Testis (tissue), 3 donors: ENCODE data around the gene GPATCH11. TPM values are rescaled to one million over a fixed set of nuclear protein-coding genes. Genes with fewer than 3 reads are reported as not detected.

ENCODE experiments used
- DNase-seq: peaks from one replicate; pipeline ENCODE4 v3.0.0-alpha.2; 2019
- H3K27ac ChIP-seq, 2 donors: fragments of 200-600 bp; sonication (generic); one replicate each; pipeline ENCODE4 v1.5.1; 2019
- H3K27me3 ChIP-seq: fragments of 200-600 bp; sonication (generic); one replicate; pipeline ENCODE4 v1.5.1; 2019
- H3K36me3 ChIP-seq: fragments of 200-600 bp; sonication (generic); one replicate; pipeline ENCODE4 v1.5.1; 2017; ENCODE audit warnings: low read depth; ENCODE audit errors: missing control alignments
- H3K4me1 ChIP-seq: fragments of 200-600 bp; sonication (generic); one replicate; pipeline ENCODE4 v1.5.1; 2019
- H3K4me3 ChIP-seq, 2 donors: fragments of 200-600 bp; sonication (generic); one replicate each; pipeline ENCODE4 v1.5.1; 2017 to 2019
- H3K9me3 ChIP-seq: fragments of 200-600 bp; sonication (generic); one replicate; pipeline ENCODE4 v1.5.1; 2017
- POLR2A ChIP-seq: fragments of 450-650 bp; IDR thresholded peaks from one replicate; pipeline ENCODE4 v1.6.1; 2017; ENCODE audit warnings: antibody characterized with exemption, mild to moderate bottlenecking, moderate library complexity
- WGBS, 2 donors: methylation state at CpG; one replicate each; pipeline ENCODE4 v1.1.5; 2018; 5-methylcytosine and 5-hydroxymethylcytosine counted together
- intact Hi-C: fragments of 100-400 bp; cut with DNase I; formaldehyde crosslinking; loops from one replicate; pipeline ENCODE4 v1.15.1; 2023; ENCODE audit warnings: low total_unique reads
- polyA plus RNA-seq: library from polyadenylated mRNA; stranded (reverse); fragments of 350-450 nt; fragmentation: Illumina TruSeq; extraction: RNeasy Lipid Tissue Mini Kit (QIAGEN cat#74804); gene quantifications from one replicate; pipeline ENCODE4 v1.2.3, GENCODE V29; 2014; ENCODE audit warnings: low read depth, low replicate concordance; ENCODE audit not compliant: insufficient read depth
- total RNA-seq, 2 donors: library from RNA; depleted of rRNA; stranded (reverse); fragments of >200 nt; gene quantifications; one replicate each; pipeline ENCODE4 v1.2.3, GENCODE V29; 2016
- TF ChIP-seq, protein P1 (sequence below), 3 experiments: fragments of 450-650 bp in 2 of 3; fragments of 200-600 bp in 1 of 3; sonication (generic) in 1 of 3; IDR thresholded peaks; one replicate each; pipeline ENCODE4 v1.5.1; 2016 to 2019; ENCODE audit warnings: antibody characterized with exemption in 3 of 3, mild to moderate bottlenecking in 2 of 3, moderate library complexity in 1 of 3

Gene GPATCH11
- total and polyA plus RNA-seq, 3 donors from 2014 or later = 13.5 to 21.6 (median 16.6) TPM

DNA sequence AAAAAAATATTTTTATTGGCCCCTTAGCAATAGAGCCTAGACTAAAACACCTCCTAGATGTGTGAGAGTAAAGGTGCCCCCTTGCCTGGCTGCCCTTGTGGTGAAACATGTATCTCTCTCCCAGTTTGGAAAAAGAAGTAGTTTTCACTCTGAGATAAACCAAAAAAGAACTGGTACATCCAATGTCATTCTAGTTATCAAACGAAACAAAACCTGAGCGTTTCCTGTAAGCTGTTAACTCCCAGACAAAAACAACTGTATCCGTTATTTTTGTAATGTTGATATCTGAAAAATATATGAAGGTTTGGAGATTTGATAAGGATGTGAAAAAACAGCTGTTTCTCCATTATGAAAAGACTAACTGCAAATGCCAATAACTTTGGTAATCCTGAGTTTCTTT is 24.5 kb upstream of the GPATCH11 start:
- no peak for DNase-seq
- Histone ChIP-seq H3K4me3 (no peak overlapping the region), H3K27me3 (no peaks in the 10 kb centered on the region), H3K4me1 (no peaks in the 10 kb centered on the region), H3K9me3 (no peaks in the 10 kb centered on the region), H3K27ac (no peak overlapping the region), H3K36me3 (no peaks in the 10 kb centered on the region)
- intact Hi-C loops = no loop called here
- TF ChIP-seq POLR2A = no peak
- TF ChIP-seq, protein P1, sequence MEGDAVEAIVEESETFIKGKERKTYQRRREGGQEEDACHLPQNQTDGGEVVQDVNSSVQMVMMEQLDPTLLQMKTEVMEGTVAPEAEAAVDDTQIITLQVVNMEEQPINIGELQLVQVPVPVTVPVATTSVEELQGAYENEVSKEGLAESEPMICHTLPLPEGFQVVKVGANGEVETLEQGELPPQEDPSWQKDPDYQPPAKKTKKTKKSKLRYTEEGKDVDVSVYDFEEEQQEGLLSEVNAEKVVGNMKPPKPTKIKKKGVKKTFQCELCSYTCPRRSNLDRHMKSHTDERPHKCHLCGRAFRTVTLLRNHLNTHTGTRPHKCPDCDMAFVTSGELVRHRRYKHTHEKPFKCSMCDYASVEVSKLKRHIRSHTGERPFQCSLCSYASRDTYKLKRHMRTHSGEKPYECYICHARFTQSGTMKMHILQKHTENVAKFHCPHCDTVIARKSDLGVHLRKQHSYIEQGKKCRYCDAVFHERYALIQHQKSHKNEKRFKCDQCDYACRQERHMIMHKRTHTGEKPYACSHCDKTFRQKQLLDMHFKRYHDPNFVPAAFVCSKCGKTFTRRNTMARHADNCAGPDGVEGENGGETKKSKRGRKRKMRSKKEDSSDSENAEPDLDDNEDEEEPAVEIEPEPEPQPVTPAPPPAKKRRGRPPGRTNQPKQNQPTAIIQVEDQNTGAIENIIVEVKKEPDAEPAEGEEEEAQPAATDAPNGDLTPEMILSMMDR (IDR thresholded peaks at IDR 0.05) = no peak
- 83 to 84% methylated on average over 3 of the region's 3 CpGs for WGBS, 2 donors

DNA sequence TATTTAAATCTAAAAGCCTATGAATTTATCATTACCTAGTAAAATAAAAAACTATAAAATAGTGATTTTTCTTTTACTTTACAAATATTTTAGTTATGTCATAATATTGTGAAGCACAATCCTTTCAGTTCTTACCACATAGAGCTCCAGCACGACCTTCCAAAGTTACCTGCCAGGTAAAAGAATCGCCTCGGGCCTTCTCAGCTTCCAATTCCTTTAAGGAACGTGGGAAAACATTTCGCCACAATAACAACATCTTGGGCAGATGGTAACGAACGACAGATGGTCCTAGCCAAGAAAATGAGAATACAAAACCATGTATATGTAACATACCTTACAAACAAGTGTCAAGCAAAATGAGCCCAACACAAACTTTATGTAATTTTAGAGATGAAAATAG is 23.9 kb upstream of the GPATCH11 start:
- Histone ChIP-seq H3K9me3 (no peaks in the 10 kb centered on the region), H3K4me3 (no peak overlapping the region), H3K27me3 (no peaks in the 10 kb centered on the region), H3K36me3 (no peaks in the 10 kb centered on the region), H3K4me1 (no peaks in the 10 kb centered on the region), H3K27ac (no peak overlapping the region)
- DNase-seq = no peak
- 92 to 93% methylated on average over 7 of the region's 7 CpGs for WGBS, 2 donors
- no peak for TF ChIP-seq POLR2A
- TF ChIP-seq, protein P1 (IDR thresholded peaks at IDR 0.05) = no peak
- intact Hi-C loops = no loop called here

DNA sequence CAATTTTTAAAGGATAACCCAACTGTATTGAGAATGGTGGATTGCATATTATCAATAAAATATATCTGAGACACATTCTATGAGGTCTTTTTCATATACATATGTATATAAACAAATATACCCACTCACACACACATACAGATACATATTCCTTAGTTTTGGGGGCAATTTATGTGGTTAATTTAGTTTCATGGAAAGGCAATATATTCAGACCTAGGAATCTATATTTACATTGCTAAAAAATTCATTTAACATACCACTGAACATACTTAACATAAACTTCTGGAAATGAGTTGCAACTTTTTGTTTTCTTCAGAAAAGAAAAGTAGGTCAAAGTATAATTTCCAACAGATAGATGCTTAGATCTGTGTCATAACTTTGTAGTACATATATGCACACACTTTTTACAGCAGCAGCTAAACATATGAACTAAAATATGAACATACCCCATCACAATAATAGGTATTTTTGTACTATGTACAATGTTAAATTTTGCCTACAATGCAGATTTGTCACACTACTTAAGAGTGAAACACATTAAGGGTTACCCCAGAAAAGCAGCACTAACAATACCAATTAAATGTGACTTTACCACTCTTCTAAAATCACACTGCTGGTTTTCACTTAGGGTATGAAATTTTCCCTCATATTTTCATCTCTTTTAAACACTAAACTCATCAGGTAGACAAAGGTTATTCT is 23.2 kb upstream of the GPATCH11 start:
- H3K36me3 ChIP-seq = no peaks in the 10 kb centered on the region
- no peaks in the 10 kb centered on the region for H3K4me1 ChIP-seq
- no peak overlapping the region for H3K4me3 ChIP-seq
- no peak for DNase-seq
- no peaks in the 10 kb centered on the region for H3K27me3 ChIP-seq
- no peaks in the 10 kb centered on the region for H3K9me3 ChIP-seq
- TF ChIP-seq, protein P1 (IDR thresholded peaks at IDR 0.05) = no peak
- no peak for TF ChIP-seq POLR2A
- H3K27ac ChIP-seq = no peak overlapping the region
- intact Hi-C loops = no loop called here

DNA sequence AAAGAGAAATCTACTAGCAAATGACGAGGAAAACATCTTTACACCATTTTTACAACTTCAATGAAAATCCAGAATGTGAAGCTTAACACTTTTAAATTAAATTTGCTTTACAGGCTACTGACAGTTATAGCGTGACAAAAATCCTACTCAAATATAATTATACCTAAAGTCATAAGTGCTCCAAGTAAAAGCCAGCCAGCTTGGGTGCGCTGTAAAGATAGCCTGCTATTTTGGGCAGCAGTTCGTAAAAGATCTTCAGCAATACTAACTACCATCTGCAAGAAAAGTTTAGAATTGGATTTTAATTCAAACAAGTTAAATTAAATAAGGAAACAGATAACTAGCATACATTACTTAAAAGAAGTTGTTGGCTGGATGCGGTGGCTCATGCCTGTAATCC is 22.5 kb upstream of the GPATCH11 start:
- Histone ChIP-seq H3K9me3 (no peaks in the 10 kb centered on the region), H3K4me1 (no peaks in the 10 kb centered on the region), H3K36me3 (no peaks in the 10 kb centered on the region), H3K27ac (no peak overlapping the region), H3K4me3 (no peak overlapping the region), H3K27me3 (no peaks in the 10 kb centered on the region)
- WGBS, 2 donors = 94% methylated on average over 5 of the region's 5 CpGs
- no peak for TF ChIP-seq POLR2A
- TF ChIP-seq, protein P1 (IDR thresholded peaks at IDR 0.05) = no peak
- DNase-seq = no peak
- intact Hi-C loops = no loop called here

DNA sequence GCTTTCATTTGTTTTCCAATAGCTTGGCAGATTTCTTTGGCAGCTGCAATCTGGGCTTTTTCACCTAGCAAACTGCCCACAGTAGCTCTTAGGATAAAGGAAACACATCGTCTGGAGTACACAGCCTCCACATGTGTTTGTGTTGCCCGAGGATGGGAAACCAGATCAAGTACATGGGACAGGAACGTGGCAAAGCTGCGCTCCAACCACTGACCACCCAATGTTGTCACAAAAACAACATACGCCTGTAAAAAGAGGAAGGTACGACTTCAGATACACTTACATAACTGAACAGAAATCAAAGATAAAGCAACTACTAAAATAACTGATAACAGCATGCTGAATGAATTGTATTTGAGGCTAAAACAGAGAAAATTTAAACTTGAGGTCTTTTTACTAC is 15.6 kb upstream of the GPATCH11 start:
- intact Hi-C loops = no loop called here
- no peak overlapping the region for H3K4me3 ChIP-seq
- no peak for TF ChIP-seq POLR2A
- TF ChIP-seq, protein P1 (IDR thresholded peaks at IDR 0.05) = no peak
- H3K9me3 ChIP-seq = no peaks in the 10 kb centered on the region
- H3K4me1 ChIP-seq = no peaks in the 10 kb centered on the region
- no peak overlapping the region for H3K27ac ChIP-seq
- H3K36me3 ChIP-seq = no peaks in the 10 kb centered on the region
- no peak for DNase-seq
- WGBS, 2 donors = 83 to 91% methylated on average over 6 of the region's 6 CpGs
- no peaks in the 10 kb centered on the region for H3K27me3 ChIP-seq
